Astrocyte (in vitro differentiated cells and primary cell): ENCODE results near the gene HOXD12. TPM values are rescaled to one million over a fixed set of nuclear protein-coding genes. Genes with fewer than 3 reads are reported as not detected.

Experiments used
- DNase-seq: peaks from one replicate; pipeline ENCODE4 v3.0.0-alpha.2; 2010; ENCODE audit warnings: low read depth
- FAIRE-seq: peaks from 2 replicates; lab custom pipeline; 2011; peaks lifted over from hg19 to GRCh38; lab: Jason Lieb, UNC
- H2AFZ ChIP-seq: 2 replicates; pipeline ENCODE4 v1.6.0; 2012; ENCODE audit warnings: low read depth, low read length, inconsistent platforms
- H3K27ac ChIP-seq: 2 replicates; pipeline ENCODE4 v1.5.1; 2011; ENCODE audit warnings: low read depth, low read length, inconsistent platforms
- H3K27me3 ChIP-seq: 2 replicates; pipeline ENCODE4 v1.6.0; 2011; ENCODE audit warnings: low read length, inconsistent platforms; ENCODE audit not compliant: insufficient read depth
- H3K36me3 ChIP-seq: 2 replicates; pipeline ENCODE4 v1.5.1; 2011; ENCODE audit warnings: low read length, inconsistent platforms; ENCODE audit not compliant: insufficient read depth
- H3K4me1 ChIP-seq: 2 replicates; pipeline ENCODE4 v1.5.1; 2011; ENCODE audit warnings: low read length, inconsistent platforms; ENCODE audit not compliant: insufficient read depth
- H3K4me2 ChIP-seq: 2 replicates; pipeline ENCODE4 v1.6.0; 2012; ENCODE audit warnings: low read length, inconsistent platforms
- H3K4me3 ChIP-seq: 2 replicates; pipeline ENCODE4 v1.5.1; 2011; ENCODE audit warnings: low read depth, mild to moderate bottlenecking, low read length, inconsistent platforms; ENCODE audit not compliant: insufficient read depth
- H3K79me2 ChIP-seq: 2 replicates; pipeline ENCODE4 v1.6.0; 2012; ENCODE audit warnings: mild to moderate bottlenecking, low read length, inconsistent platforms; ENCODE audit not compliant: insufficient read depth
- H3K9ac ChIP-seq: 2 replicates; pipeline ENCODE4 v1.6.0; 2012; ENCODE audit warnings: mild to moderate bottlenecking, low read length, inconsistent platforms
- H3K9me3 ChIP-seq: 2 replicates; pipeline ENCODE4 v1.5.1; 2012; ENCODE audit warnings: low read depth, mild to moderate bottlenecking, low read length, inconsistent platforms; ENCODE audit not compliant: insufficient read depth
- H4K20me1 ChIP-seq: 2 replicates; pipeline ENCODE4 v1.6.0; 2012; ENCODE audit warnings: low read length, inconsistent platforms; ENCODE audit not compliant: insufficient read depth
- H3K27ac Mint-ChIP-seq: one replicate; pipeline ENCODE4 v1.8.0; 2021; ENCODE audit warnings: mild to moderate bottlenecking, mixed read lengths; ENCODE audit not compliant: unreplicated experiment
- H3K27me3 Mint-ChIP-seq: one replicate; pipeline ENCODE4 v1.8.0; 2021; ENCODE audit warnings: low read depth, mixed read lengths; ENCODE audit not compliant: unreplicated experiment
- H3K36me3 Mint-ChIP-seq: one replicate; pipeline ENCODE4 v1.8.0; 2021; ENCODE audit warnings: low read depth, mixed read lengths; ENCODE audit not compliant: unreplicated experiment
- H3K4me1 Mint-ChIP-seq: one replicate; pipeline ENCODE4 v1.8.0; 2021; ENCODE audit warnings: low read depth, mixed read lengths; ENCODE audit not compliant: unreplicated experiment
- H3K4me3 Mint-ChIP-seq: one replicate; pipeline ENCODE4 v1.8.0; 2021; ENCODE audit warnings: mild to moderate bottlenecking, moderate library complexity, mixed read lengths; ENCODE audit not compliant: unreplicated experiment
- H3K9me3 Mint-ChIP-seq: one replicate; pipeline ENCODE4 v1.8.0; 2021; ENCODE audit warnings: mild to moderate bottlenecking, mixed read lengths; ENCODE audit not compliant: unreplicated experiment
- CTCF ChIP-seq: IDR thresholded peaks from 2 replicates; pipeline ENCODE4 v1.5.1; 2011; ENCODE audit warnings: low read depth, mild to moderate bottlenecking, inconsistent platforms, low read length, moderate library complexity; ENCODE audit not compliant: insufficient read depth
- EZH2 ChIP-seq: IDR thresholded peaks from 2 replicates; pipeline ENCODE4 v1.6.1; 2012; ENCODE audit warnings: mild to moderate bottlenecking, low read length, inconsistent platforms; ENCODE audit not compliant: insufficient read depth
- total RNA-seq: library from RNA; stranded (reverse); gene quantifications from 2 replicates; pipeline ENCODE4 v1.2.1, GENCODE V29; 2021

The HOXD12 gene
- total RNA-seq, 1 donor from 2014 or later: not detected

- peaks cover 5% of the 10 kb centered on the region for H3K4me1 Mint-ChIP-seq
These were observed 23.5 kb upstream of the HOXD12 start for GRCh38 chr2:176076063-176076462.

GRCh38 chr2:176076796-176077195, 22.8 kb upstream of the HOXD12 start:
- H3K36me3 Mint-ChIP-seq: peaks cover 4% of the 10 kb centered on the region
- H3K4me1 Mint-ChIP-seq: peaks cover 5% of the 10 kb centered on the region
- peaks cover 23% of the 10 kb centered on the region for H3K9me3 Mint-ChIP-seq

More at GRCh38 chr2:176076063-176076462, 23.5 kb upstream of the HOXD12 start:
- H3K27me3 Mint-ChIP-seq: peaks cover 82% of the 10 kb centered on the region
- peaks cover 20% of the 10 kb centered on the region for H3K9me3 Mint-ChIP-seq
- no peak overlapping the region for H3K4me3 Mint-ChIP-seq
- no peak overlapping the region for H3K27ac Mint-ChIP-seq
- Histone ChIP-seq H3K36me3 (no peaks in the 10 kb centered on the region), H3K4me2 (no peak overlapping the region), H3K27ac (no peak overlapping the region), H4K20me1 (no peaks in the 10 kb centered on the region), H2AFZ (no peak overlapping the region), H3K79me2 (no peaks in the 10 kb centered on the region), H3K9me3 (peaks cover 9% of the 10 kb centered on the region), H3K4me1 (peaks cover 3% of the 10 kb centered on the region), H3K27me3 (peaks cover 85% of the 10 kb centered on the region), H3K4me3 (no peak overlapping the region), H3K9ac (no peak overlapping the region)
- H3K36me3 Mint-ChIP-seq: peaks cover 4% of the 10 kb centered on the region
- no peak for TF ChIP-seq CTCF
- no peak for TF ChIP-seq EZH2
- FAIRE-seq (no peak), DNase-seq (no peak)

More at GRCh38 chr2:176076796-176077195, 22.8 kb upstream of the HOXD12 start:
- Histone ChIP-seq H2AFZ (no peak overlapping the region), H3K27me3 (peaks cover 85% of the 10 kb centered on the region), H3K9me3 (peaks cover 5% of the 10 kb centered on the region), H4K20me1 (peaks cover 3% of the 10 kb centered on the region), H3K79me2 (no peaks in the 10 kb centered on the region), H3K36me3 (no peaks in the 10 kb centered on the region), H3K9ac (no peak overlapping the region), H3K4me2 (no peak overlapping the region), H3K4me3 (no peak overlapping the region), H3K4me1 (peaks cover 3% of the 10 kb centered on the region), H3K27ac (no peak overlapping the region)
- no peak for FAIRE-seq
- no peak overlapping the region for H3K27ac Mint-ChIP-seq
- TF ChIP-seq CTCF: no peak
- no peak for TF ChIP-seq EZH2
- H3K27me3 Mint-ChIP-seq: peaks cover 84% of the 10 kb centered on the region
- H3K4me3 Mint-ChIP-seq: no peak overlapping the region
- no peak for DNase-seq
